Astrocyte (in vitro differentiated cells and primary cell): ENCODE data around the gene EIF4G3. TPM values are rescaled to one million over a fixed set of nuclear protein-coding genes. Genes with fewer than 3 reads are reported as not detected.

ENCODE experiments used
- DNase-seq: peaks from one replicate; pipeline ENCODE4 v3.0.0-alpha.2; 2010; ENCODE audit warnings: low read depth
- FAIRE-seq: peaks from 2 replicates; lab custom pipeline; 2011; peaks lifted over from hg19 to GRCh38; lab: Jason Lieb, UNC
- H2AFZ ChIP-seq: 2 replicates; pipeline ENCODE4 v1.6.0; 2012; ENCODE audit warnings: low read depth, low read length, inconsistent platforms
- H3K27ac ChIP-seq: 2 replicates; pipeline ENCODE4 v1.5.1; 2011; ENCODE audit warnings: low read depth, low read length, inconsistent platforms
- H3K27me3 ChIP-seq: 2 replicates; pipeline ENCODE4 v1.6.0; 2011; ENCODE audit warnings: low read length, inconsistent platforms; ENCODE audit not compliant: insufficient read depth
- H3K36me3 ChIP-seq: 2 replicates; pipeline ENCODE4 v1.5.1; 2011; ENCODE audit warnings: low read length, inconsistent platforms; ENCODE audit not compliant: insufficient read depth
- H3K4me1 ChIP-seq: 2 replicates; pipeline ENCODE4 v1.5.1; 2011; ENCODE audit warnings: low read length, inconsistent platforms; ENCODE audit not compliant: insufficient read depth
- H3K4me2 ChIP-seq: 2 replicates; pipeline ENCODE4 v1.6.0; 2012; ENCODE audit warnings: low read length, inconsistent platforms
- H3K4me3 ChIP-seq: 2 replicates; pipeline ENCODE4 v1.5.1; 2011; ENCODE audit warnings: low read depth, mild to moderate bottlenecking, low read length, inconsistent platforms; ENCODE audit not compliant: insufficient read depth
- H3K79me2 ChIP-seq: 2 replicates; pipeline ENCODE4 v1.6.0; 2012; ENCODE audit warnings: mild to moderate bottlenecking, low read length, inconsistent platforms; ENCODE audit not compliant: insufficient read depth
- H3K9ac ChIP-seq: 2 replicates; pipeline ENCODE4 v1.6.0; 2012; ENCODE audit warnings: mild to moderate bottlenecking, low read length, inconsistent platforms
- H3K9me3 ChIP-seq: 2 replicates; pipeline ENCODE4 v1.5.1; 2012; ENCODE audit warnings: low read depth, mild to moderate bottlenecking, low read length, inconsistent platforms; ENCODE audit not compliant: insufficient read depth
- H4K20me1 ChIP-seq: 2 replicates; pipeline ENCODE4 v1.6.0; 2012; ENCODE audit warnings: low read length, inconsistent platforms; ENCODE audit not compliant: insufficient read depth
- H3K27ac Mint-ChIP-seq: one replicate; pipeline ENCODE4 v1.8.0; 2021; ENCODE audit warnings: mild to moderate bottlenecking, mixed read lengths; ENCODE audit not compliant: unreplicated experiment
- H3K27me3 Mint-ChIP-seq: one replicate; pipeline ENCODE4 v1.8.0; 2021; ENCODE audit warnings: low read depth, mixed read lengths; ENCODE audit not compliant: unreplicated experiment
- H3K36me3 Mint-ChIP-seq: one replicate; pipeline ENCODE4 v1.8.0; 2021; ENCODE audit warnings: low read depth, mixed read lengths; ENCODE audit not compliant: unreplicated experiment
- H3K4me1 Mint-ChIP-seq: one replicate; pipeline ENCODE4 v1.8.0; 2021; ENCODE audit warnings: low read depth, mixed read lengths; ENCODE audit not compliant: unreplicated experiment
- H3K4me3 Mint-ChIP-seq: one replicate; pipeline ENCODE4 v1.8.0; 2021; ENCODE audit warnings: mild to moderate bottlenecking, moderate library complexity, mixed read lengths; ENCODE audit not compliant: unreplicated experiment
- H3K9me3 Mint-ChIP-seq: one replicate; pipeline ENCODE4 v1.8.0; 2021; ENCODE audit warnings: mild to moderate bottlenecking, mixed read lengths; ENCODE audit not compliant: unreplicated experiment
- CTCF ChIP-seq: IDR thresholded peaks from 2 replicates; pipeline ENCODE4 v1.5.1; 2011; ENCODE audit warnings: low read depth, mild to moderate bottlenecking, inconsistent platforms, low read length, moderate library complexity; ENCODE audit not compliant: insufficient read depth
- EZH2 ChIP-seq: IDR thresholded peaks from 2 replicates; pipeline ENCODE4 v1.6.1; 2012; ENCODE audit warnings: mild to moderate bottlenecking, low read length, inconsistent platforms; ENCODE audit not compliant: insufficient read depth
- total RNA-seq: library from RNA; stranded (reverse); gene quantifications from 2 replicates; pipeline ENCODE4 v1.2.1, GENCODE V29; 2021

The EIF4G3 gene
- total RNA-seq, 1 donor from 2014 or later, result 76.1 TPM

DNA sequence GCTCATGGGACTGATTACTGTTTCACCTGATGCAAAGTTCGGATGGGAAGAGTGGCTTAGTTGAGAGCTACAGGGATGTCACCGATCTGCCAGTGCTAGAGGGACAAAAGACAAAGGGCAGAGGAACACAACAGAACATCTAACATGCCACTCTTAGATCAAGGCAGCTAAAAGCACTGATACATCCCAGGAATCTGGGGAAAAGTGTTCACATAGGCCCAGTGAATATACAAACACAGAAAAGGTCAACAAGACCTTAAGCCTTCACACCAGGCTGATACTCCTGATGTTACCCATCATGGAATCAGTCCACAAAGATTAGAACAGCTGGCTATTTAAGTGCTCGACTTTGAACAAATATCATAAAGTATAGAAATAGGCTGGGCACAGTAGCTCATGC is 163.2 kb downstream of the EIF4G3 start:
- DNase-seq (no peak), FAIRE-seq (no peak)
- Histone ChIP-seq H3K27ac (no peak overlapping the region), H3K36me3 (no peaks in the 10 kb centered on the region), H3K9ac (no peak overlapping the region), H3K27me3 (no peaks in the 10 kb centered on the region), H3K9me3 (no peaks in the 10 kb centered on the region), H3K79me2 (peaks cover 83% of the 10 kb centered on the region), H3K4me1 (peaks cover 4% of the 10 kb centered on the region), H4K20me1 (peaks cover 61% of the 10 kb centered on the region), H3K4me2 (no peak overlapping the region), H3K4me3 (no peak overlapping the region), H2AFZ (no peak overlapping the region)
- Mint-ChIP-seq H3K4me3 (no peak overlapping the region), H3K27me3 (no peaks in the 10 kb centered on the region), H3K4me1 (no peaks in the 10 kb centered on the region), H3K9me3 (no peaks in the 10 kb centered on the region), H3K36me3 (no peaks in the 10 kb centered on the region), H3K27ac (no peak overlapping the region)
- no peak for TF ChIP-seq CTCF
- TF ChIP-seq EZH2, result no peak

GRCh38 chr1:21012937-21013336 is 163.8 kb downstream of the EIF4G3 start:
- Histone ChIP-seq H3K9me3 (no peaks in the 10 kb centered on the region), H3K4me1 (peaks cover 4% of the 10 kb centered on the region), H3K27me3 (no peaks in the 10 kb centered on the region), H3K4me2 (no peak overlapping the region), H3K27ac (no peak overlapping the region), H2AFZ (no peak overlapping the region), H4K20me1 (peaks cover 60% of the 10 kb centered on the region), H3K79me2 (peaks cover 79% of the 10 kb centered on the region), H3K36me3 (no peaks in the 10 kb centered on the region), H3K9ac (no peak overlapping the region), H3K4me3 (no peak overlapping the region)
- Mint-ChIP-seq H3K27ac (no peak overlapping the region), H3K27me3 (no peaks in the 10 kb centered on the region), H3K9me3 (no peaks in the 10 kb centered on the region), H3K4me1 (no peaks in the 10 kb centered on the region), H3K36me3 (no peaks in the 10 kb centered on the region), H3K4me3 (no peak overlapping the region)
- FAIRE-seq, result no peak
- DNase-seq, result peak; percentile 63
- TF ChIP-seq EZH2 (no peak), CTCF (no peak)

GRCh38 chr1:21007876-21008275 is 168.8 kb downstream of the EIF4G3 start:
- no peaks in the 10 kb centered on the region for H3K36me3 Mint-ChIP-seq
- no peaks in the 10 kb centered on the region for H3K9me3 Mint-ChIP-seq
- Histone ChIP-seq H3K9ac (no peak overlapping the region), H2AFZ (no peak overlapping the region), H4K20me1 (peaks cover 48% of the 10 kb centered on the region), H3K27me3 (no peaks in the 10 kb centered on the region), H3K4me3 (no peak overlapping the region), H3K79me2 (peaks cover 77% of the 10 kb centered on the region), H3K9me3 (no peaks in the 10 kb centered on the region), H3K27ac (no peak overlapping the region), H3K36me3 (no peaks in the 10 kb centered on the region), H3K4me1 (no peaks in the 10 kb centered on the region), H3K4me2 (no peak overlapping the region)
- H3K4me1 Mint-ChIP-seq, result no peaks in the 10 kb centered on the region
- no peak for FAIRE-seq
- no peak overlapping the region for H3K4me3 Mint-ChIP-seq
- no peak for DNase-seq
- no peaks in the 10 kb centered on the region for H3K27me3 Mint-ChIP-seq
- H3K27ac Mint-ChIP-seq, result no peak overlapping the region
- TF ChIP-seq EZH2, result no peak
- no peak for TF ChIP-seq CTCF
